HCT116 (cell line): Measurements from ENCODE around the gene NOXA1. TPM values are rescaled to one million over a fixed set of nuclear protein-coding genes. Genes with fewer than 3 reads are reported as not detected.
"Not testable (repeated sequence)": the region's sequence is repeated elsewhere in the genome, so short reads cannot be mapped to it uniquely, and the experiment has no call there.

Experiments used
- ATAC-seq: fragments of 200-7000 bp; cut with Tn5 transposase; 2 replicates; pipeline ENCODE4 v1.9.1; 2020; ENCODE audit warnings: mild to moderate bottlenecking, moderate library complexity
- BruUV-seq: library from RNA; stranded (reverse); fragments of 400-500 nt; replicated peaks from 2 replicates; lab custom pipeline; 2021; lab: Mats Ljungman, UMichigan
- CTCF ChIA-PET: fragments of 300-600 bp; sonication (Branson Sonifier 250); formaldehyde crosslinking; loops from one replicate; lab custom pipeline; 2021; ENCODE audit warnings: antibody characterized with exemption; lab: Charles Lee
- POLR2A ChIA-PET: fragments of 300-600, 350-600 bp; sonication (Branson Sonifier 250); formaldehyde crosslinking; loops from one replicate; lab custom pipeline; 2021; ENCODE audit warnings: antibody characterized with exemption; lab: Charles Lee
- RAD21 ChIA-PET, 2 experiments: fragments of 300-600 bp; sonication (Branson Sonifier 250); formaldehyde crosslinking; loops; one replicate each; lab custom pipeline; 2023; ENCODE audit warnings: low total read pairs in 2 of 2; ENCODE audit not compliant: uncharacterized antibody in 2 of 2, unreplicated experiment in 2 of 2, low non-redundant PET in 1 of 2; lab: Charles Lee
- DNase-seq: peaks from one replicate; pipeline ENCODE4 v3.0.0-alpha.2; 2010; ENCODE audit warnings: low read depth, low spot score
- H2AFZ ChIP-seq: fragments of 200-600 bp; shearing (Covaris generic), sonication (generic); 2 replicates; pipeline ENCODE4 v1.6.1; 2017; ENCODE audit warnings: low read depth, mixed run types, mixed read lengths, antibody characterized with exemption, low read length; ENCODE audit not compliant: poor library complexity, severe bottlenecking
- H3K27ac ChIP-seq: 2 replicates; pipeline ENCODE4 v1.5.1; 2012; ENCODE audit warnings: low read depth, low read length
- H3K27me3 ChIP-seq: fragments of 200-600 bp; sonication (generic); 2 replicates; pipeline ENCODE4 v1.6.1; 2016; ENCODE audit warnings: mixed run types, low read length, mixed read lengths; ENCODE audit not compliant: insufficient read depth
- H3K36me3 ChIP-seq, 2 experiments: fragments of 200-500 bp in 1 of 2; fragments of 200-600 bp in 1 of 2; sonication (Bioruptor generic) in 1 of 2; sonication (generic) in 1 of 2; 2 replicates each; pipeline versions ENCODE4 v1.5.1 to v1.6.1; 2014 to 2016; ENCODE audit warnings: low read length in 2 of 2, inconsistent platforms in 1 of 2, mixed read lengths in 1 of 2, mixed run types in 1 of 2; ENCODE audit not compliant: insufficient read depth in 2 of 2, control insufficient read depth in 1 of 2
- H3K4me1 ChIP-seq, 2 experiments: fragments of 200-600 bp in 1 of 2; sonication (generic) in 1 of 2; 2 replicates each; pipeline versions ENCODE4 v1.5.1 to v1.6.1; 2012 to 2017; ENCODE audit warnings: low read length in 2 of 2, inconsistent platforms in 1 of 2, mild to moderate bottlenecking in 1 of 2, mixed read lengths in 1 of 2, mixed run types in 1 of 2, moderate library complexity in 1 of 2; ENCODE audit not compliant: insufficient read depth in 2 of 2, control insufficient read depth in 1 of 2
- H3K4me2 ChIP-seq: fragments of 200-600 bp; sonication (generic); 2 replicates; pipeline ENCODE4 v1.6.1; 2017; ENCODE audit warnings: mixed run types, low read length, mixed read lengths
- H3K4me3 ChIP-seq, 2 experiments: fragments of 200-600 bp in 1 of 2; sonication (generic) in 1 of 2; replicated peaks in 1 of 2; 2 replicates each; pipeline ENCODE4 v1.5.1; 2011 to 2016; ENCODE audit warnings: low read length in 2 of 2, control low read depth in 1 of 2, low read depth in 1 of 2, mild to moderate bottlenecking in 1 of 2, mixed read lengths in 1 of 2, mixed run types in 1 of 2
- H3K79me2 ChIP-seq: fragments of 200-600 bp; sonication (generic); 2 replicates; pipeline ENCODE4 v1.6.1; 2017; ENCODE audit warnings: mild to moderate bottlenecking, mixed run types, low read length, moderate library complexity, mixed read lengths; ENCODE audit not compliant: insufficient read depth
- H3K9ac ChIP-seq: fragments of 200-600 bp; sonication (generic); 2 replicates; pipeline ENCODE4 v1.6.1; 2016; ENCODE audit warnings: low read length, mixed read lengths
- H3K9me2 ChIP-seq: fragments of 200-600 bp; sonication (generic), shearing (Covaris generic); 2 replicates; pipeline ENCODE4 v1.6.1; 2017; ENCODE audit warnings: mixed run types, mild to moderate bottlenecking, moderate library complexity; ENCODE audit not compliant: insufficient read depth
- H3K9me3 ChIP-seq, 2 experiments: fragments of 200-500 bp in 1 of 2; fragments of 200-600 bp in 1 of 2; sonication (Bioruptor generic) in 1 of 2; sonication (generic) in 1 of 2; 2 replicates each; pipeline ENCODE4 v1.6.1; 2014 to 2017; ENCODE audit warnings: low read length in 2 of 2, mixed read lengths in 2 of 2, inconsistent platforms in 1 of 2, low read depth in 1 of 2, mild to moderate bottlenecking in 1 of 2, mixed run types in 1 of 2, moderate library complexity in 1 of 2; ENCODE audit not compliant: control insufficient read depth in 1 of 2, insufficient read depth in 1 of 2
- H4K20me1 ChIP-seq: fragments of 200-600 bp; sonication (generic), shearing (Covaris generic); 2 replicates; pipeline ENCODE4 v1.6.1; 2017; ENCODE audit warnings: mixed run types, mild to moderate bottlenecking, moderate library complexity; ENCODE audit not compliant: insufficient read depth
- EZH2 ChIP-seq: fragments of 200-600 bp; sonication (generic); IDR thresholded peaks from 2 replicates; pipeline ENCODE4 v1.6.1; 2017; ENCODE audit warnings: antibody characterized with exemption, mixed run types
- FOSL1 ChIP-seq: IDR thresholded peaks from 2 replicates; pipeline ENCODE4 v1.6.1; 2012; ENCODE audit warnings: low read depth
- JUND ChIP-seq: IDR thresholded peaks from 2 replicates; pipeline ENCODE4 v1.6.1; 2012
- YY1 ChIP-seq: IDR thresholded peaks from 2 replicates; pipeline ENCODE4 v1.6.1; 2011; ENCODE audit warnings: low read length, low read depth, moderate library complexity, mild to moderate bottlenecking; ENCODE audit not compliant: insufficient replicate concordance; ENCODE audit errors: extremely low read depth
- intact Hi-C: fragments of 100-400 bp; cut with micrococcal nuclease; formaldehyde crosslinking; loops from 2 replicates; pipeline ENCODE4 v1.10.0; 2022
- total RNA-seq: library from RNA; stranded (reverse); gene quantifications from one replicate; pipeline ENCODE4 v1.2.1, GENCODE V29; 2021; ENCODE audit not compliant: unreplicated experiment

NOXA1 gene
- total RNA-seq, 1 experiment from 2014 or later: 13.2 TPM

DNA sequence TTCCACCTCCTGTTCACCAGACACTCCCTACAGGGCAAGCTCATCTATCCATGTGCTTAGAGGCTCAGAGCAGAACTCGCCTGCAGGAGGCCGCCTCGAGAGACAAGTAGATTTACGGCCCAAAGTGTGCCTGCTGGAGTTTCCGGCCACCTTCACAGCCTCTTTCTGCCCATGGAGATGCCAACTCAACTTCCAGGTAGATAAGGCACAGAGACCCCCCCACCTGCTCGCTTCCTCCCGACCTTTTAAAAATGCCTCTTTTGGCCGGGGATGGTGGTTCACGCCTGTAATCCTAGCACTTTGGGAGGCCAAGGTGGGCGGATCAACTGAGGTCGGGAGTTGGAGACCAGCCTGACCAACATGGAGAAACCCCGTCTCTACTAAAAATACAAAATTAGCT lies 46.8 kb upstream of the NOXA1 start:
- no peak for TF ChIP-seq EZH2
- TF ChIP-seq YY1: no peak
- no peak for TF ChIP-seq FOSL1
- TF ChIP-seq JUND: no peak
- Histone ChIP-seq H3K27me3 (no peaks in the 10 kb centered on the region), H3K9me3 (peaks cover 0 to 5% of the 10 kb centered on the region in 2 experiments; a peak in 1 of 4 replicates), H3K4me2 (no peak overlapping the region), H3K79me2 (no peaks in the 10 kb centered on the region), H3K9me2 (no peaks in the 10 kb centered on the region), H3K4me1 (no peaks in the 10 kb centered on the region), H3K9ac (no peak overlapping the region), H2AFZ (no peak overlapping the region), H4K20me1 (no peaks in the 10 kb centered on the region), H3K27ac (no peak overlapping the region), H3K36me3 (no peaks in the 10 kb centered on the region; a peak in 1 of 4 replicates), H3K4me3 (no peak overlapping the region)
- RAD21 ChIA-PET: no interaction called here
- no TSS peak for BruUV-seq
- DNase-seq (no peak), ATAC-seq (no peak)
- POLR2A ChIA-PET: no interaction called here
- CTCF ChIA-PET: no interaction called here
- intact Hi-C loops: no loop called here

DNA sequence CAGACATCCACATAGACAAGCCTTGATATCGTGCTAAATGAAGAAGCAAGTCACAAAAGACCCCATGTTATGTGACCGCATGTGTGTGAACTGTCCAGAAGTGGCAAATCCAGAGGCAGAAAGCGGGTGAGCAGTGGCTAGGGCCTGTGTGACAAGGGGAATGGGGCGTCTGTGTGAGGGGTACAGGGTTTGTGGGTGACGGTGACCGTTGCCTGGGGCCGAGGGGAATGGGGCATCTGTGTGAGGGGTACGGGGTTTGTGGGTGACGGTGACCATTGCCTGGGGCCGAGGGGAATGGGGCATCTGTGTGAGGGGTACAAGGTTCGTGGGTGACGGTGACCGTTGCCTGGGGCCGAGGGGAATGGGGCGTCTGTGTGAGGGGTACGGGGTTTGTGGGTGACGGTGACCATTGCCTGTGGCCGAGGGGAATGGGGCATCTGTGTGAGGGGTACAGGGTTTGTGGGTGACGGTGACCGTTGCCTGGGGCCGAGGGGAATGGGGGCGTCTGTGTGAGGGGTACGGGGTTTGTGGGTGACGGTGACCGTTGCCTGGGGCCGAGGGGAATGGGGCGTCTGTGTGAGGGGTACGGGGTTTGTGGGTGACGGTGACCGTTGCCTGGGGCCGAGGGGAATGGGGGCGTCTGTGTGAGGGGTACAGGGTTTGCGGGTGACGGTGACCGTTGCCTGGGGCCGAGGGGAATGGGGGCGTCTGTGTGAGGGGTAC lies 44.3 kb upstream of the NOXA1 start:
- ATAC-seq, H4K20me1 ChIP-seq, H3K27me3 ChIP-seq, H3K4me3 ChIP-seq, H3K4me1 ChIP-seq, intact Hi-C loops, H3K27ac ChIP-seq, BruUV-seq, H3K4me2 ChIP-seq, RAD21 ChIA-PET, H2AFZ ChIP-seq, POLR2A ChIA-PET, H3K36me3 ChIP-seq, H3K9me2 ChIP-seq, DNase-seq, H3K9me3 ChIP-seq, H3K9ac ChIP-seq, H3K79me2 ChIP-seq, CTCF ChIA-PET: not testable (repeated sequence)
